GM18526 (cell line): ENCODE measurements around the gene RAB17.

Experiments used
- POLR2A ChIP-seq: IDR thresholded peaks from 3 replicates; pipeline ENCODE4 v1.6.1; 2011; ENCODE audit not compliant: insufficient read length; ENCODE audit errors: extremely low read depth

The RAB17 gene

GRCh38 chr2:237576974-237577373, 13.6 kb downstream of the RAB17 start:
- TF ChIP-seq POLR2A: no peak

- no peak for TF ChIP-seq POLR2A
Measured at GRCh38 chr2:237575869-237576862, 14.4 kb downstream of the RAB17 start.

GRCh38 chr2:237574894-237575868, 15.4 kb downstream of the RAB17 start:
- no peak for TF ChIP-seq POLR2A

GRCh38 chr2:237574467-237574866, 16.1 kb downstream of the RAB17 start:
- TF ChIP-seq POLR2A: no peak

GRCh38 chr2:237573721-237574415, 16.7 kb downstream of the RAB17 start:
- TF ChIP-seq POLR2A: no peak

- TF ChIP-seq POLR2A: no peak
Measured at GRCh38 chr2:237572742-237573101, 17.8 kb downstream of the RAB17 start.

- TF ChIP-seq POLR2A: no peak
Measured at GRCh38 chr2:237572021-237572741, 18.4 kb downstream of the RAB17 start.

DNA sequence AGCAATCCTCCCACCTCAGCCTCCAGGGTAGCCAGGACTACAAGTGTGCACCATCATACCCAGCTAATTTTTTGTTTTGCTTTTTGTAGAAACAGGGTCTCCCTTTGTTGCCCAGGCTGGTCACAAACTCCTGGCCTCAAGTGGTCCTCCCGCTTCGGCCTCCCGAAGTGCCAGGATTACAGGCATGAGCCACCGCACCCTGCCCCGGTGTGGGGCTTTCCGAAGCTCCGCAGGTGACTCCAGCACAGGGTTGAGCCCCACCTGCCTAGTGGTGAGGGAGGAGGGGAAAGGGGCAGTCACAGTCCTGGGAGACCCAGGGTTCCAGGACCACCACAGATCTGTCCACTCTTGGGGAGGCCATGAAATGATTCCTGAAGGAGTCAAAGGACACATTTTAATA, 19.0 kb downstream of the RAB17 start:
- TF ChIP-seq POLR2A: no peak

DNA sequence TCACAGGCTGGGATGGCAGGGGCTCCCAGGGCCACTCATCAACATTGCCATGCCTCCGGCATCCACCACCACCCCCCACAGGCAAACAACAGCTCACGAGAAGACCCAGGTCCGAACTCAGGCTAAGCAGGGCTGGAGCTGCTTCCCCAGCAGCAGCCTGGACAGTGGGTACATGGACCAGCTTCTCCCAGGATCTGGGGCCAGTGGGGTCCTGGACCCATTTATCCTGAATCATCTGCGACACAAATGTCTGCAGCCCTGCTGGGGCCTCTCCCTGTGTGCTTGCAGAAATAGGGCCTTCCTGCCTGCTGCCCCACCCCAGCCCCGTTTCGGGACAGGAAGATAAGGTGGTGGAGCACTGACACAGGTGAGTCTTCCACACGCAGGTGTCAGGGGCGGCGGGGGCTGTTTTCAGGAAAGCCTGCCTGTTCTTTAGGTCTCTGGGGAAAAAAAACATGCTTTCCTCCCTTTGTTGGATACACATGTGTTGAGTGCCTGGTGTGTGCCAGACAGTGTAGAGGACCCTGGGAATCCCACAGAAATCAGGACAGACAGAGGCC, 19.7 kb downstream of the RAB17 start:
- no peak for TF ChIP-seq POLR2A

- TF ChIP-seq POLR2A: no peak
Measured at GRCh38 chr2:237569896-237570295, 20.6 kb downstream of the RAB17 start.

GRCh38 chr2:237569041-237569440, 21.5 kb downstream of the RAB17 start:
- no peak for TF ChIP-seq POLR2A

GRCh38 chr2:237568121-237568660, 22.3 kb downstream of the RAB17 start:
- TF ChIP-seq POLR2A: no peak

- TF ChIP-seq POLR2A: no peak
Measured at GRCh38 chr2:237567276-237568029, 23.1 kb downstream of the RAB17 start.
